ENCODE measurements around the gene FBXO8. TPM values are rescaled to one million over a fixed set of nuclear protein-coding genes. Genes with fewer than 3 reads are reported as not detected.

The FBXO8 gene
- total RNA-seq, 1 experiment from 2014 or later = 8.9 TPM

GRCh38 chr4:174230148-174230547 lies 53.3 kb downstream of the FBXO8 start:
- Mint-ChIP-seq H3K4me3 (no peak overlapping the region), H3K4me1 (no peaks in the 10 kb centered on the region), H3K27ac (no peak overlapping the region), H3K27me3 (ENCODE audit: low read depth) (peaks cover 21% of the 10 kb centered on the region), H3K36me3 (ENCODE audit: insufficient read depth in 1 of 3, low read depth in 3 of 3) (no peaks in the 10 kb centered on the region), H3K9me3 (no peaks in the 10 kb centered on the region)
- no peak overlapping the region for H3K18ac ChIP-seq (ENCODE audit: insufficient read length, low read depth, low read length)
- no peaks in the 10 kb centered on the region for H4K20me1 ChIP-seq (ENCODE audit: control insufficient read depth, insufficient read depth, insufficient read length)
- H3K79me2 ChIP-seq (ENCODE audit: insufficient read depth, low read length) = no peaks in the 10 kb centered on the region
- no peak overlapping the region for H2BK15ac ChIP-seq (ENCODE audit: low read depth, low read length)
- no peak overlapping the region for H3K4ac ChIP-seq (ENCODE audit: low read depth, low read length)
- H2AFZ ChIP-seq (ENCODE audit: low read length) = no peak overlapping the region
- no peak overlapping the region for H3K14ac ChIP-seq (ENCODE audit: insufficient read depth, low read length)
- no peak overlapping the region for H2BK20ac ChIP-seq (ENCODE audit: low read depth, low read length, poor library complexity, severe bottlenecking)
- no peaks in the 10 kb centered on the region for H3K27me3 ChIP-seq (ENCODE audit: insufficient read depth, low read length)
- H2BK120ac ChIP-seq (ENCODE audit: low read depth, low read length, poor library complexity, severe bottlenecking) = no peak overlapping the region
- H4K5ac ChIP-seq (ENCODE audit: insufficient read length, low read depth, low read length) = no peak overlapping the region
- no peaks in the 10 kb centered on the region for H3K4me1 ChIP-seq (ENCODE audit: insufficient read depth, low read length)
- DNase-seq = no peak
- no peaks in the 10 kb centered on the region for H3K9me3 ChIP-seq (ENCODE audit: control insufficient read depth, low read depth, low read length)
- H3K56ac ChIP-seq (ENCODE audit: insufficient read length, low read depth, low read length) = no peak overlapping the region
- no peak overlapping the region for H2BK5ac ChIP-seq (ENCODE audit: insufficient read length, low read length)
- H3T11ph ChIP-seq (ENCODE audit: low read length) = no peak overlapping the region
- no peak overlapping the region for H2BK12ac ChIP-seq (ENCODE audit: insufficient read length, low read depth, low read length)
- no peak overlapping the region for H3K27ac ChIP-seq (ENCODE audit: insufficient read length, low read depth, low read length)
- no peak overlapping the region for H3K9ac ChIP-seq (ENCODE audit: extremely low read depth, insufficient read length, low read length)
- TF ChIP-seq, protein P1, sequence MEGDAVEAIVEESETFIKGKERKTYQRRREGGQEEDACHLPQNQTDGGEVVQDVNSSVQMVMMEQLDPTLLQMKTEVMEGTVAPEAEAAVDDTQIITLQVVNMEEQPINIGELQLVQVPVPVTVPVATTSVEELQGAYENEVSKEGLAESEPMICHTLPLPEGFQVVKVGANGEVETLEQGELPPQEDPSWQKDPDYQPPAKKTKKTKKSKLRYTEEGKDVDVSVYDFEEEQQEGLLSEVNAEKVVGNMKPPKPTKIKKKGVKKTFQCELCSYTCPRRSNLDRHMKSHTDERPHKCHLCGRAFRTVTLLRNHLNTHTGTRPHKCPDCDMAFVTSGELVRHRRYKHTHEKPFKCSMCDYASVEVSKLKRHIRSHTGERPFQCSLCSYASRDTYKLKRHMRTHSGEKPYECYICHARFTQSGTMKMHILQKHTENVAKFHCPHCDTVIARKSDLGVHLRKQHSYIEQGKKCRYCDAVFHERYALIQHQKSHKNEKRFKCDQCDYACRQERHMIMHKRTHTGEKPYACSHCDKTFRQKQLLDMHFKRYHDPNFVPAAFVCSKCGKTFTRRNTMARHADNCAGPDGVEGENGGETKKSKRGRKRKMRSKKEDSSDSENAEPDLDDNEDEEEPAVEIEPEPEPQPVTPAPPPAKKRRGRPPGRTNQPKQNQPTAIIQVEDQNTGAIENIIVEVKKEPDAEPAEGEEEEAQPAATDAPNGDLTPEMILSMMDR (conservative IDR thresholded peaks at IDR 0.05) = no peak
- no peaks in the 10 kb centered on the region for H3K23me2 ChIP-seq (ENCODE audit: insufficient read length, low read depth, low read length, poor library complexity, severe bottlenecking)
- no peak overlapping the region for H4K91ac ChIP-seq (ENCODE audit: insufficient read length, low read depth, low read length)
- H3K4me2 ChIP-seq (ENCODE audit: insufficient read depth, insufficient read length, low read length) = no peak overlapping the region
- no peak overlapping the region for H4K8ac ChIP-seq (replicated peaks; ENCODE audit: insufficient read length, low read depth, low read length)
- no peak overlapping the region for H2AK5ac ChIP-seq (ENCODE audit: insufficient read length, low read length)
- H3K79me1 ChIP-seq (ENCODE audit: insufficient read depth, low read depth, low read length, poor library complexity, severe bottlenecking) = no peaks in the 10 kb centered on the region
- no peak overlapping the region for H3K23ac ChIP-seq (ENCODE audit: insufficient read length, low read depth, low read length)
